ENCODE data around the gene TOP3B. TPM values are rescaled to one million over a fixed set of nuclear protein-coding genes. Genes with fewer than 3 reads are reported as not detected.

The TOP3B gene
- total RNA-seq, 1 experiment from 2014 or later = 42.4 TPM

- Histone ChIP-seq H3K79me2 (ENCODE audit: low read length) (no peaks in the 10 kb centered on the region), H3K4me1 (ENCODE audit: insufficient read depth, low read length) (no peaks in the 10 kb centered on the region), H3K36me3 (ENCODE audit: low read depth, low read length) (no peaks in the 10 kb centered on the region), H3F3A (ENCODE audit: low read length, unreplicated experiment) (no peaks in the 10 kb centered on the region), H3K4me3 (ENCODE audit: low read length) (no peak overlapping the region), H2AFZ (ENCODE audit: low read length) (no peak overlapping the region), H3K9me3 (ENCODE audit: low read length) (no peaks in the 10 kb centered on the region), H3K27me3 (ENCODE audit: low read length) (no peaks in the 10 kb centered on the region), H4K20me1 (ENCODE audit: low read length) (no peaks in the 10 kb centered on the region), H3K4me2 (ENCODE audit: low read length) (no peak overlapping the region), H3K27ac (ENCODE audit: low read length) (no peak overlapping the region), H3K9ac (ENCODE audit: low read length) (no peak overlapping the region), H3K9me2 (replicated peaks; ENCODE audit: low read length) (no peaks in the 10 kb centered on the region)
- ATAC-seq (no peak), DNase-seq (no peak)
- ChIA-PET POLR2A (ENCODE audit: unreplicated experiment) (no interaction called here), CTCF (no interaction called here)
- intact Hi-C loops (cut with micrococcal nuclease) = no loop called here
- no TSS peak for BruUV-seq (replicated peaks)
- TF ChIP-seq EZH2phosphoT487 (IDR thresholded peaks at IDR 0.05; ENCODE audit: borderline replicate concordance, low read length) (no peak), CTCF (conservative IDR thresholded peaks at IDR 0.05; ENCODE audit: low read depth, low read length) (no peak), EZH2 (IDR thresholded peaks at IDR 0.05; ENCODE audit: low read length, unreplicated experiment) (no peak)
Observed at GRCh38 chr22:21917959-21918261, 64.7 kb downstream of the TOP3B start.

- DNase-seq (no peak), ATAC-seq (no peak)
- Histone ChIP-seq H3K9me3 (ENCODE audit: low read length) (no peaks in the 10 kb centered on the region), H3K79me2 (ENCODE audit: low read length) (no peaks in the 10 kb centered on the region), H3K9ac (ENCODE audit: low read length) (no peak overlapping the region), H3K27ac (ENCODE audit: low read length) (no peak overlapping the region), H3K4me1 (ENCODE audit: insufficient read depth, low read length) (no peaks in the 10 kb centered on the region), H3K4me3 (ENCODE audit: low read length) (no peak overlapping the region), H3K27me3 (ENCODE audit: low read length) (no peaks in the 10 kb centered on the region), H4K20me1 (ENCODE audit: low read length) (no peaks in the 10 kb centered on the region), H3F3A (ENCODE audit: low read length, unreplicated experiment) (no peaks in the 10 kb centered on the region), H3K9me2 (replicated peaks; ENCODE audit: low read length) (no peaks in the 10 kb centered on the region), H3K4me2 (ENCODE audit: low read length) (no peak overlapping the region), H2AFZ (ENCODE audit: low read length) (no peak overlapping the region), H3K36me3 (ENCODE audit: low read depth, low read length) (no peaks in the 10 kb centered on the region)
- POLR2A ChIA-PET (ENCODE audit: unreplicated experiment) = interaction anchor here (0.7 kb wide), 1 partner anchor 14 kb away, joined by 5 read pairs; no protein-coding TSS in a partner anchor
- no TSS peak for BruUV-seq (replicated peaks)
- CTCF ChIA-PET = no interaction called here
- no peak for TF ChIP-seq EZH2phosphoT487 (IDR thresholded peaks at IDR 0.05; ENCODE audit: borderline replicate concordance, low read length)
- no peak for TF ChIP-seq EZH2 (IDR thresholded peaks at IDR 0.05; ENCODE audit: low read length, unreplicated experiment)
- TF ChIP-seq CTCF (conservative IDR thresholded peaks at IDR 0.05; ENCODE audit: low read depth, low read length) = no peak
- intact Hi-C loops (cut with micrococcal nuclease) = no loop called here
Observed at GRCh38 chr22:21917181-21917958, 65.2 kb downstream of the TOP3B start.

- BruUV-seq (replicated peaks) = no TSS peak
- Histone ChIP-seq H4K20me1 (ENCODE audit: low read length) (no peaks in the 10 kb centered on the region), H3K4me2 (ENCODE audit: low read length) (no peak overlapping the region), H3K9me2 (replicated peaks; ENCODE audit: low read length) (no peaks in the 10 kb centered on the region), H3K4me3 (ENCODE audit: low read length) (no peak overlapping the region), H3K9me3 (ENCODE audit: low read length) (no peaks in the 10 kb centered on the region), H2AFZ (ENCODE audit: low read length) (no peak overlapping the region), H3K9ac (ENCODE audit: low read length) (no peak overlapping the region), H3F3A (ENCODE audit: low read length, unreplicated experiment) (no peaks in the 10 kb centered on the region), H3K79me2 (ENCODE audit: low read length) (no peaks in the 10 kb centered on the region), H3K27me3 (ENCODE audit: low read length) (no peaks in the 10 kb centered on the region), H3K27ac (ENCODE audit: low read length) (no peak overlapping the region), H3K36me3 (ENCODE audit: low read depth, low read length) (no peaks in the 10 kb centered on the region), H3K4me1 (ENCODE audit: insufficient read depth, low read length) (no peaks in the 10 kb centered on the region)
- ChIA-PET CTCF (no interaction called here), POLR2A (ENCODE audit: unreplicated experiment) (no interaction called here)
- DNase-seq = no peak
- ATAC-seq = no peak
- intact Hi-C loops (cut with micrococcal nuclease) = no loop called here
- no peak for TF ChIP-seq EZH2phosphoT487 (IDR thresholded peaks at IDR 0.05; ENCODE audit: borderline replicate concordance, low read length)
Observed at GRCh38 chr22:21916309-21916918, 66.2 kb downstream of the TOP3B start.

Data from PC-3 (cell line).